Effector memory CD4-positive, alpha-beta T cell (primary cell): ENCODE measurements around the gene GKN2.

Experiments used
- DNase-seq, 3 donors: peaks; one replicate each; pipeline ENCODE4 v3.0.0-alpha.2; 2020
- H3K27ac ChIP-seq: 2 replicates; pipeline ENCODE4 v1.7.0; 2013; ENCODE audit warnings: mild to moderate bottlenecking, low read length, moderate library complexity; ENCODE audit not compliant: insufficient read depth, poor library complexity, severe bottlenecking
- H3K27me3 ChIP-seq: replicated peaks from 2 replicates; pipeline ENCODE4 v1.7.0; 2013; ENCODE audit warnings: mild to moderate bottlenecking, low read length; ENCODE audit not compliant: insufficient read depth, control insufficient read depth, poor library complexity, severe bottlenecking
- H3K36me3 ChIP-seq: 2 replicates; pipeline ENCODE4 v1.7.0; 2013; ENCODE audit warnings: mild to moderate bottlenecking, low read length, moderate library complexity; ENCODE audit not compliant: control insufficient read depth, insufficient read depth
- H3K4me1 ChIP-seq: 2 replicates; pipeline ENCODE4 v1.7.0; 2013; ENCODE audit warnings: low read length, mild to moderate bottlenecking; ENCODE audit not compliant: control insufficient read depth, insufficient read depth, poor library complexity, severe bottlenecking
- H3K4me3 ChIP-seq: 2 replicates; pipeline ENCODE4 v1.7.0; 2013; ENCODE audit warnings: low read length, low read depth, mild to moderate bottlenecking; ENCODE audit not compliant: insufficient read depth, poor library complexity, severe bottlenecking
- H3K9me3 ChIP-seq: 2 replicates; pipeline ENCODE4 v1.7.0; 2013; ENCODE audit warnings: mild to moderate bottlenecking, low read length, moderate library complexity; ENCODE audit not compliant: control insufficient read depth
- total RNA-seq, 3 donors: gene quantifications; one replicate each; lab custom pipeline; 2026; lab: John Stamatoyannopoulos, UW

The GKN2 gene, protein sequence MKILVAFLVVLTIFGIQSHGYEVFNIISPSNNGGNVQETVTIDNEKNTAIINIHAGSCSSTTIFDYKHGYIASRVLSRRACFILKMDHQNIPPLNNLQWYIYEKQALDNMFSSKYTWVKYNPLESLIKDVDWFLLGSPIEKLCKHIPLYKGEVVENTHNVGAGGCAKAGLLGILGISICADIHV
- total RNA-seq = 0 reads per million in 3 donors

GRCh38 chr2:68952887-68953521, at the start of gene GKN2:
Gene GKN2 (minus strand): TSS chr2:68952893. CDS start chr2:68952861, 32 bp downstream.
- DNase-seq = no peak
- H3K4me1 ChIP-seq = no peaks in the 10 kb centered on the region
- no peak within 1 kb of the TSS for H3K4me3 ChIP-seq
- H3K36me3 ChIP-seq = no peaks in the 10 kb centered on the region
- no peaks in the 10 kb centered on the region for H3K27me3 ChIP-seq
- H3K27ac ChIP-seq = no peak within 1 kb of the TSS
- no peaks in the 10 kb centered on the region for H3K9me3 ChIP-seq

- H3K4me3 ChIP-seq = no peak overlapping the region
- H3K9me3 ChIP-seq = no peaks in the 10 kb centered on the region
- no peak for DNase-seq
- no peaks in the 10 kb centered on the region for H3K4me1 ChIP-seq
- no peak overlapping the region for H3K27ac ChIP-seq
- H3K27me3 ChIP-seq = no peaks in the 10 kb centered on the region
- no peaks in the 10 kb centered on the region for H3K36me3 ChIP-seq
Observed at GRCh38 chr2:69001879-69002278, 49.2 kb upstream of the GKN2 start.

GRCh38 chr2:68997401-68997800, 44.7 kb upstream of the GKN2 start:
- H3K27me3 ChIP-seq = no peaks in the 10 kb centered on the region
- H3K27ac ChIP-seq = no peak overlapping the region
- no peaks in the 10 kb centered on the region for H3K9me3 ChIP-seq
- no peak for DNase-seq
- H3K4me3 ChIP-seq = no peak overlapping the region
- no peaks in the 10 kb centered on the region for H3K36me3 ChIP-seq
- no peaks in the 10 kb centered on the region for H3K4me1 ChIP-seq

DNA sequence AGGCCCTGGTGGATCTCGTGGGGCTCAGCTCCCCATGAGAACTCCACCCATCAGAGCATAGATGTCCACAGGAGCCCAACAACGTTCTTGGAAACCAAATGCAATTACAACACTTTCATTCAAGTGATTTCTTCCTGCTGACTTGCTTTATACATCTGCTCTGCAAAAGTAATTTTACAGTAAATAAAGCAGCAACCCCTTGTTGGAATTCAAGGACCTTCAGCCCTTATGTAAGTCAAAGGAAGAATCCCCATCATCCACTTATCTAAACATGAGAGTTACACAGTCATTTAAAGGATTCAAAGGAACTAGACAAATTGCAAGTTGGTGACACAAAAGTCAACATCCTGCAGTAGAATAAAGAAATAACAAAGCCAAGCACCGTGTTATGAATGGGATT, 43.2 kb upstream of the GKN2 start:
- Histone ChIP-seq H3K9me3 (no peaks in the 10 kb centered on the region), H3K27me3 (no peaks in the 10 kb centered on the region), H3K27ac (no peak overlapping the region), H3K36me3 (no peaks in the 10 kb centered on the region), H3K4me1 (no peaks in the 10 kb centered on the region), H3K4me3 (no peak overlapping the region)
- no peak for DNase-seq

DNA sequence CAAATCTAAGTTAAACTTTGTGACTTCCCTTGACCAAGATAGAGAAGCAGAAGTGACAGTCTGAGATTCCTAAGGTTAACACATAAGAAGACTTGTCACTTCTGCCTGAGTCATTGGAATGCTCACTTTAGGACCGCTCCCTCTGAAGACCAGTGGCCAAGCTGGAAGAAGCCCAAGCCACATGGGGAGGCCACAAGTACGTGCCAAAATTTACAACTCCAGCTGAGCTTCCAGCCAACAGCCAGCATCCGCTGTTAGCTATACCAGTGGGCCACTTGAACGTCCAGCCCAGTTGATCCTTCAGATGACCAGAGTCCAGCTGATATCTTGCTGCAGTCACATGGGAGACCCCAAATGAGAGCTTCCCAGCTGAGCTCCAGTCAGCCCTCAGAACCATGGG, 42.2 kb upstream of the GKN2 start:
- no peak for DNase-seq
- no peaks in the 10 kb centered on the region for H3K36me3 ChIP-seq
- H3K9me3 ChIP-seq = no peaks in the 10 kb centered on the region
- H3K27ac ChIP-seq = no peak overlapping the region
- H3K4me3 ChIP-seq = no peak overlapping the region
- no peaks in the 10 kb centered on the region for H3K4me1 ChIP-seq
- H3K27me3 ChIP-seq = no peaks in the 10 kb centered on the region

DNA sequence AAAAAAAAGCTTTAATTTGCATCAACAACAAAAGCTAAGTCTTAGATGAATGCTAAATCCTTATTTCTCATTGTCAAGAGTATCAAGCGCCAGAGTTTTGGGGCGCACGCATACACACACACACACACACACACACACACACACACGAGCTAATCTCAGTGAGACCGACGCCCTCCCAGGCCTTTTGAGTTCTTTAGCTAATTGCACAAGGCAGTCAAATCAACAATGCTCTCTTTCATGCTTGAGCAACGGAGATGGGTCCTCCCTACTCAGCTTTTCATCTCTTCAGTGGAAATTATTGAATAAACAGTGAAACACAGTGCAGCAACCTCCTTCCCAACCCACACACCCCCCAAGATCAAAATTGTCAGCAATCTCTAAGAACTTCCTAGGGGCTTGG, 41.0 kb upstream of the GKN2 start:
- Histone ChIP-seq H3K9me3 (no peaks in the 10 kb centered on the region), H3K27me3 (no peaks in the 10 kb centered on the region), H3K36me3 (no peaks in the 10 kb centered on the region), H3K27ac (no peak overlapping the region), H3K4me1 (no peaks in the 10 kb centered on the region), H3K4me3 (no peak overlapping the region)
- no peak for DNase-seq

- Histone ChIP-seq H3K9me3 (no peaks in the 10 kb centered on the region), H3K4me1 (no peaks in the 10 kb centered on the region), H3K4me3 (no peak overlapping the region), H3K27ac (no peak overlapping the region), H3K27me3 (no peaks in the 10 kb centered on the region), H3K36me3 (no peaks in the 10 kb centered on the region)
- no peak for DNase-seq
Observed at GRCh38 chr2:68992933-68993332, 40.2 kb upstream of the GKN2 start.

- Histone ChIP-seq H3K9me3 (no peaks in the 10 kb centered on the region), H3K27ac (no peak overlapping the region), H3K4me3 (no peak overlapping the region), H3K27me3 (no peaks in the 10 kb centered on the region), H3K4me1 (no peaks in the 10 kb centered on the region), H3K36me3 (no peaks in the 10 kb centered on the region)
- DNase-seq = no peak
Observed at GRCh38 chr2:68992341-68992740, 39.6 kb upstream of the GKN2 start.

- H3K36me3 ChIP-seq = no peaks in the 10 kb centered on the region
Observed at GRCh38 chr2:68989035-68989434, 36.3 kb upstream of the GKN2 start.

GRCh38 chr2:68987021-68987503, 34.4 kb upstream of the GKN2 start:
- no peaks in the 10 kb centered on the region for H3K4me1 ChIP-seq
- DNase-seq = no peak

More at GRCh38 chr2:68989035-68989434, 36.3 kb upstream of the GKN2 start:
- H3K4me3 ChIP-seq = no peak overlapping the region
- DNase-seq = no peak
- H3K27me3 ChIP-seq = no peaks in the 10 kb centered on the region
- H3K9me3 ChIP-seq = no peaks in the 10 kb centered on the region
- H3K27ac ChIP-seq = no peak overlapping the region
- no peaks in the 10 kb centered on the region for H3K4me1 ChIP-seq

More at GRCh38 chr2:68987021-68987503, 34.4 kb upstream of the GKN2 start:
- Histone ChIP-seq H3K27ac (no peak overlapping the region), H3K36me3 (no peaks in the 10 kb centered on the region), H3K27me3 (no peaks in the 10 kb centered on the region), H3K4me3 (no peak overlapping the region), H3K9me3 (no peaks in the 10 kb centered on the region)
